PC-9 (cell line): ENCODE data around the gene CST11. TPM values are rescaled to one million over a fixed set of nuclear protein-coding genes. Genes with fewer than 3 reads are reported as not detected.

Source experiments
- BruUV-seq: library from RNA; stranded (reverse); fragments of 400-500 nt; replicated peaks from 2 replicates; lab custom pipeline; 2021; lab: Mats Ljungman, UMichigan
- CTCF ChIA-PET: fragments of 300-600 bp; sonication (Branson Sonifier 250); formaldehyde crosslinking; loops from one replicate; lab custom pipeline; 2022; ENCODE audit warnings: antibody characterized with exemption; lab: Charles Lee
- POLR2A ChIA-PET: fragments of 300-600 bp; sonication (Branson Sonifier 250); formaldehyde crosslinking; loops from one replicate; lab custom pipeline; 2022; ENCODE audit warnings: antibody characterized with exemption; ENCODE audit not compliant: unreplicated experiment; lab: Charles Lee
- DNase-seq, 2 experiments: peaks; one replicate each; pipeline versions ENCODE4 v3.0.0 to v3.0.0-alpha.2; 2015 to 2022; ENCODE audit warnings: mixed read lengths in 1 of 2
- H2AFZ ChIP-seq: fragments of 200-600 bp; sonication (generic); 2 replicates; pipeline ENCODE4 v1.8.1; 2017; ENCODE audit warnings: antibody characterized with exemption
- H3F3A ChIP-seq: fragments of 200-600 bp; sonication (generic); 2 replicates; pipeline ENCODE4 v1.8.1; 2017; ENCODE audit warnings: antibody characterized with exemption, mild to moderate bottlenecking, low read depth; ENCODE audit not compliant: insufficient read depth
- H3K27ac ChIP-seq: fragments of 200-600 bp; sonication (generic); 2 replicates; pipeline ENCODE4 v1.6.1; 2016; ENCODE audit warnings: mixed run types
- H3K27me3 ChIP-seq: fragments of 200-600 bp; sonication (generic); 2 replicates; pipeline ENCODE4 v1.6.1; 2016; ENCODE audit warnings: low read depth, mixed run types; ENCODE audit not compliant: insufficient read depth
- H3K36me3 ChIP-seq: fragments of 200-600 bp; sonication (generic); 2 replicates; pipeline ENCODE4 v1.6.1; 2016; ENCODE audit warnings: low read depth, mixed run types
- H3K4me1 ChIP-seq: fragments of 200-600 bp; sonication (generic); replicated peaks from 2 replicates; pipeline ENCODE4 v1.6.1; 2016; ENCODE audit warnings: mixed run types; ENCODE audit not compliant: insufficient read depth
- H3K4me2 ChIP-seq: fragments of 200-600 bp; sonication (generic); 2 replicates; pipeline ENCODE4 v1.6.1; 2017; ENCODE audit warnings: mixed run types
- H3K4me3 ChIP-seq: fragments of 200-600 bp; sonication (generic); 2 replicates; pipeline ENCODE4 v1.6.1; 2016; ENCODE audit warnings: mixed run types
- H3K79me2 ChIP-seq: fragments of 200-600 bp; sonication (generic); 2 replicates; pipeline ENCODE4 v1.6.1; 2017; ENCODE audit warnings: low read depth, mixed run types
- H3K9me2 ChIP-seq: fragments of 200-600 bp; sonication (generic); 2 replicates; pipeline ENCODE4 v1.8.1; 2017; ENCODE audit warnings: mild to moderate bottlenecking; ENCODE audit not compliant: insufficient read depth
- H3K9me3 ChIP-seq: fragments of 200-600 bp; sonication (generic); 2 replicates; pipeline ENCODE4 v1.8.1; 2016; ENCODE audit warnings: low read depth; ENCODE audit not compliant: insufficient read depth
- H4K20me1 ChIP-seq: fragments of 200-600 bp; sonication (generic); 2 replicates; pipeline ENCODE4 v1.8.1; 2017; ENCODE audit not compliant: insufficient read depth
- EZH2 ChIP-seq: fragments of 200-600 bp; sonication (generic); IDR thresholded peaks from 2 replicates; pipeline ENCODE4 v1.8.0; 2017; ENCODE audit warnings: antibody characterized with exemption, low read depth
- intact Hi-C: fragments of 100-400 bp; cut with micrococcal nuclease; formaldehyde crosslinking; loops from one replicate; pipeline ENCODE4 v1.10.0; 2022; ENCODE audit not compliant: unreplicated experiment
- total RNA-seq: library from RNA; stranded (reverse); gene quantifications from 2 replicates; pipeline ENCODE4 v1.2.3, GENCODE V29; 2021
- TF ChIP-seq, protein P1 (sequence below): fragments of 200-600 bp; sonication (generic); conservative IDR thresholded peaks from 2 replicates; pipeline ENCODE4 v1.6.1; 2017; ENCODE audit warnings: mixed run types, antibody characterized with exemption, mild to moderate bottlenecking, moderate library complexity

The CST11 gene
- total RNA-seq, 1 experiment from 2014 or later: not detected

DNA sequence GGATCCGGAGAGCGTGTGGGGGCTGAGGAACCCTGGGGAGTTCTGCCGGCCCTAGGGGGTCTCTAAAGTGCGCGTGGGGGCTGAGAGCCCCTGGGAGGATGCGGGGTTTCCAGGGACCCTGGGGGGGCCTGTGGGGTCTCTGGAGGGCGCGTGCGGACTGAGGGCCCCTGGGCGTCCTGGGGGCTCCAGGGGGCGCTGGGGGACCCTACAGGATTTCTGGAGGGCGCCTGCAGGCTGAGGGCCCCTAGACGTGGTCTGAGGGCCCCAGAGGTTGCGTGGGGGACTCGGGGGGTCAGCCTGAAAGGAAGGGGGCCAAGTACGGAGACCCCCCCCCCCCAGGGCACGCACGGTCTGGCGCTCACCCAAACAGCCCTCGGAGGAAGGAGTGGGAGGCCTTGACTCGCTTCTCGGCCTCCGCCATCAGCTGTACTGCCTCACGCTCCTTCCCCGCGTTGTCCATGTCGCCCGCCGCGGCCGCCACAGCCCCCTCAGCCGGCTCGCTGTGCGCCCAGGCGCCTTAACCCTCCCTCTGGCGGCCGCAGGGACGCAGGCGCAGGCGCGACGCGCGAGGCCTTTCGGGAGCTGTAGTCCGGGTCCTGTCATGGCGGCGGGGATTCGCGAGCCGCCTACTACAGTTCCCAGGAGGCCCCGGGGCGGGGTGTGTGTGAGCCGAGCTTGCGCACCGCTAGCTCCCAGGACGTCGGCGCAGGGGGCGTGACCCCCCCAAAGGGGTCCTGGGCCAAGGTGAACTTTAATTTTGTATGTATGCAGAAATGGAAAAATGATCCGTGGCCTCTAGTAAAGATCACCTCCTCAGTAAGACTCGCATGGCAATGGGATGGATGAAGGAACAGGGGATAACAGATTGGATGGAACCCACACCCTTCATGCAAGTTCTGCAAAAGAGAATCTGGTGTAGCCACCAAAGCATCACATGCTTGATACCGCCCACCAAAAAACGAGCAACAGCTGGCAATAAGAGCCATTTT is 31.4 kb downstream of the CST11 start, which contains the start of gene NAPB:
Gene NAPB (minus strand): TSS at position 546 of the 989 bp plus-strand sequence. CDS start 86 bp downstream, at position 460.
- TF ChIP-seq, protein P1, sequence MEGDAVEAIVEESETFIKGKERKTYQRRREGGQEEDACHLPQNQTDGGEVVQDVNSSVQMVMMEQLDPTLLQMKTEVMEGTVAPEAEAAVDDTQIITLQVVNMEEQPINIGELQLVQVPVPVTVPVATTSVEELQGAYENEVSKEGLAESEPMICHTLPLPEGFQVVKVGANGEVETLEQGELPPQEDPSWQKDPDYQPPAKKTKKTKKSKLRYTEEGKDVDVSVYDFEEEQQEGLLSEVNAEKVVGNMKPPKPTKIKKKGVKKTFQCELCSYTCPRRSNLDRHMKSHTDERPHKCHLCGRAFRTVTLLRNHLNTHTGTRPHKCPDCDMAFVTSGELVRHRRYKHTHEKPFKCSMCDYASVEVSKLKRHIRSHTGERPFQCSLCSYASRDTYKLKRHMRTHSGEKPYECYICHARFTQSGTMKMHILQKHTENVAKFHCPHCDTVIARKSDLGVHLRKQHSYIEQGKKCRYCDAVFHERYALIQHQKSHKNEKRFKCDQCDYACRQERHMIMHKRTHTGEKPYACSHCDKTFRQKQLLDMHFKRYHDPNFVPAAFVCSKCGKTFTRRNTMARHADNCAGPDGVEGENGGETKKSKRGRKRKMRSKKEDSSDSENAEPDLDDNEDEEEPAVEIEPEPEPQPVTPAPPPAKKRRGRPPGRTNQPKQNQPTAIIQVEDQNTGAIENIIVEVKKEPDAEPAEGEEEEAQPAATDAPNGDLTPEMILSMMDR: peak; percentile 47; the same call in 1 of the 2 replicates
- no peak for TF ChIP-seq EZH2
- Histone ChIP-seq H3K79me2 (peaks cover 45% of the 10 kb centered on the region), H3K36me3 (0 out of 2 replicates have a peak, but pooled peaks cover 6% of the 10 kb centered on the region), H4K20me1 (peaks cover 21% of the 10 kb centered on the region), H3F3A (peaks cover 8% of the 10 kb centered on the region), H3K4me3 (peak within 1 kb of the TSS; percentile 78), H3K9me2 (no peaks in the 10 kb centered on the region), H3K4me1 (peaks cover 13% of the 10 kb centered on the region), H2AFZ (peak within 1 kb of the TSS; percentile 86), H3K4me2 (peak within 1 kb of the TSS; percentile 82), H3K9me3 (no peaks in the 10 kb centered on the region; the same call in 1 of the 2 replicates), H3K27ac (0 out of 2 replicates have a peak within 1 kb of the TSS, but pooled peaks have one; percentile 22), H3K27me3 (no peaks in the 10 kb centered on the region)
- intact Hi-C loops: loop anchor here (1.0 kb wide), 1 partner anchor 59 kb away; the partner anchor contains the start of gene GZF1
- TSS peak; percentile 27 for BruUV-seq
- DNase-seq: peak; percentile 79 to 92
- POLR2A ChIA-PET: interaction anchor here (0.7 to 0.8 kb wide), 3 partner anchors 12 to 71 kb away, joined by 3 to 7 read pairs (median 7); no protein-coding TSS in a partner anchor
- CTCF ChIA-PET: interaction anchor here (0.6 to 0.8 kb wide), 2 partner anchors 71 to 989 kb away, joined by 3 to 6 read pairs; no protein-coding TSS in a partner anchor

- Histone ChIP-seq H3K79me2 (peaks cover 55% of the 10 kb centered on the region), H3K9me3 (no peaks in the 10 kb centered on the region; the same call in 1 of the 2 replicates), H3K36me3 (0 out of 2 replicates have a peak, but pooled peaks cover 6% of the 10 kb centered on the region), H2AFZ (peak overlapping the region; percentile 86), H4K20me1 (peaks cover 25% of the 10 kb centered on the region), H3K4me3 (peak overlapping the region; percentile 78), H3K27me3 (no peaks in the 10 kb centered on the region), H3K27ac (peak overlapping the region; percentile 22; the same call in 1 of the 2 replicates), H3K4me1 (peaks cover 10% of the 10 kb centered on the region), H3K4me2 (peak overlapping the region; percentile 82), H3F3A (peaks cover 8% of the 10 kb centered on the region), H3K9me2 (no peaks in the 10 kb centered on the region)
- no TSS peak for BruUV-seq
- CTCF ChIA-PET: no interaction called here
- intact Hi-C loops: no loop called here
- POLR2A ChIA-PET: interaction anchor here (0.6 kb wide), 1 partner anchor 601 kb away, joined by 3 read pairs; no protein-coding TSS in a partner anchor
- TF ChIP-seq, protein P1: no peak
- no peak for TF ChIP-seq EZH2
- peak; percentile 45 to 53 for DNase-seq
Observed at GRCh38 chr20:23419995-23420901, 32.4 kb downstream of the CST11 start.
